Stimulated activated memory B cell treated with anti-CD40 and anti-IgM and Interleukin-4, amounts not matched to agents 10 μg/mL and 1 μg/mL and 100 μg/mL, for 72 hours (primary cell): Measurements from ENCODE around the gene TOPORS.
A peak's percentile ranks its signal among the peaks of the same experiment; 100 is the strongest.
"Not testable (repeated sequence)": the region's sequence is repeated elsewhere in the genome, so short reads cannot be mapped to it uniquely, and the experiment has no call there.

Source experiments
- ATAC-seq: fragments of 150-1000 bp; cut with Tn5 transposase; 2 replicates; pipeline ENCODE4 v1.10.0; 2021
- H3K27ac Mint-ChIP-seq: one replicate; pipeline ENCODE4 v1.8.0; 2022; ENCODE audit warnings: mild to moderate bottlenecking, mixed read lengths
- H3K27me3 Mint-ChIP-seq: one replicate; pipeline ENCODE4 v1.8.0; 2022; ENCODE audit warnings: mixed read lengths
- H3K36me3 Mint-ChIP-seq: one replicate; pipeline ENCODE4 v1.8.0; 2022; ENCODE audit warnings: mixed read lengths
- H3K4me1 Mint-ChIP-seq: one replicate; pipeline ENCODE4 v1.8.0; 2022; ENCODE audit warnings: mixed read lengths
- H3K4me3 Mint-ChIP-seq: one replicate; pipeline ENCODE4 v1.8.0; 2022; ENCODE audit warnings: mild to moderate bottlenecking, moderate library complexity, mixed read lengths
- H3K9me3 Mint-ChIP-seq: one replicate; pipeline ENCODE4 v1.8.0; 2022; ENCODE audit warnings: mixed read lengths

TOPORS gene

GRCh38 chr9:32552172-32552872, at the start of gene TOPORS, which contains the start of gene SMIM27:
TSS of gene TOPORS (minus strand) at chr9:32552586. CDS start at chr9:32552436, 150 bp downstream.
TSS of gene SMIM27 (plus strand) at chr9:32552327. CDS start at chr9:32552435, 108 bp downstream.
- peaks cover 37% of the 10 kb centered on the region for H3K4me1 Mint-ChIP-seq

GRCh38 chr9:32599021-32599420, 46.6 kb upstream of the TOPORS start:
- H3K27me3 Mint-ChIP-seq, H3K27ac Mint-ChIP-seq, H3K9me3 Mint-ChIP-seq, ATAC-seq, H3K36me3 Mint-ChIP-seq, H3K4me3 Mint-ChIP-seq: not testable (repeated sequence)
- H3K4me1 Mint-ChIP-seq, result peaks cover 20% of the 10 kb centered on the region

More at GRCh38 chr9:32552172-32552872, at the start of gene TOPORS, which contains the start of gene SMIM27:
- H3K27ac Mint-ChIP-seq, result peak within 1 kb of the TSS; percentile 98
- peak within 1 kb of the TSS; percentile 94 for H3K4me3 Mint-ChIP-seq
- H3K36me3 Mint-ChIP-seq, result peaks cover 6% of the 10 kb centered on the region
- no peaks in the 10 kb centered on the region for H3K9me3 Mint-ChIP-seq
- no peaks in the 10 kb centered on the region for H3K27me3 Mint-ChIP-seq
- ATAC-seq, result peak; percentile 89

- no peak overlapping the region for H3K4me3 Mint-ChIP-seq
- peaks cover 12% of the 10 kb centered on the region for H3K4me1 Mint-ChIP-seq
- no peak for ATAC-seq
- H3K9me3 Mint-ChIP-seq, result peaks cover 5% of the 10 kb centered on the region
- no peaks in the 10 kb centered on the region for H3K27me3 Mint-ChIP-seq
- no peaks in the 10 kb centered on the region for H3K36me3 Mint-ChIP-seq
- H3K27ac Mint-ChIP-seq, result no peak overlapping the region
These were observed 44.5 kb upstream of the TOPORS start for GRCh38 chr9:32596936-32597335.

GRCh38 chr9:32596096-32596865, 43.9 kb upstream of the TOPORS start:
- Mint-ChIP-seq H3K27me3 (peaks cover 2% of the 10 kb centered on the region), H3K9me3 (peaks cover 5% of the 10 kb centered on the region), H3K4me3 (no peak overlapping the region), H3K4me1 (peaks cover 12% of the 10 kb centered on the region), H3K27ac (no peak overlapping the region), H3K36me3 (no peaks in the 10 kb centered on the region)
- ATAC-seq, result no peak

GRCh38 chr9:32590898-32591297, 38.5 kb upstream of the TOPORS start:
- peaks cover 35% of the 10 kb centered on the region for H3K27me3 Mint-ChIP-seq
- no peaks in the 10 kb centered on the region for H3K4me1 Mint-ChIP-seq
- H3K27ac Mint-ChIP-seq, result no peak overlapping the region
- no peaks in the 10 kb centered on the region for H3K9me3 Mint-ChIP-seq
- no peak for ATAC-seq
- no peak overlapping the region for H3K4me3 Mint-ChIP-seq
- no peaks in the 10 kb centered on the region for H3K36me3 Mint-ChIP-seq

GRCh38 chr9:32590476-32590875, 38.1 kb upstream of the TOPORS start:
- H3K9me3 Mint-ChIP-seq, result no peaks in the 10 kb centered on the region
- ATAC-seq, result no peak
- no peak overlapping the region for H3K4me3 Mint-ChIP-seq
- H3K27me3 Mint-ChIP-seq, result peaks cover 39% of the 10 kb centered on the region
- H3K27ac Mint-ChIP-seq, result no peak overlapping the region
- no peaks in the 10 kb centered on the region for H3K36me3 Mint-ChIP-seq
- no peaks in the 10 kb centered on the region for H3K4me1 Mint-ChIP-seq

- Mint-ChIP-seq H3K4me1 (no peaks in the 10 kb centered on the region), H3K27me3 (peaks cover 41% of the 10 kb centered on the region), H3K36me3 (no peaks in the 10 kb centered on the region), H3K9me3 (no peaks in the 10 kb centered on the region), H3K4me3 (no peak overlapping the region), H3K27ac (no peak overlapping the region)
- no peak for ATAC-seq
These were observed 36.8 kb upstream of the TOPORS start for GRCh38 chr9:32589083-32589723.

- Mint-ChIP-seq H3K4me1 (no peaks in the 10 kb centered on the region), H3K36me3 (no peaks in the 10 kb centered on the region), H3K9me3 (no peaks in the 10 kb centered on the region), H3K4me3 (no peak overlapping the region), H3K27ac (no peak overlapping the region), H3K27me3 (peaks cover 41% of the 10 kb centered on the region)
- no peak for ATAC-seq
These were observed 35.5 kb upstream of the TOPORS start for GRCh38 chr9:32587901-32588300.

GRCh38 chr9:32584784-32585183, 32.4 kb upstream of the TOPORS start:
- ATAC-seq, result no peak
- Mint-ChIP-seq H3K9me3 (no peaks in the 10 kb centered on the region), H3K4me1 (peaks cover 7% of the 10 kb centered on the region), H3K27me3 (peaks cover 41% of the 10 kb centered on the region), H3K27ac (no peak overlapping the region), H3K36me3 (no peaks in the 10 kb centered on the region), H3K4me3 (no peak overlapping the region)

- peaks cover 7% of the 10 kb centered on the region for H3K4me1 Mint-ChIP-seq
These were observed 29.2 kb upstream of the TOPORS start for GRCh38 chr9:32581512-32582143.

GRCh38 chr9:32580631-32581300, 28.4 kb upstream of the TOPORS start:
- Mint-ChIP-seq H3K4me3 (no peak overlapping the region), H3K36me3 (no peaks in the 10 kb centered on the region), H3K9me3 (no peaks in the 10 kb centered on the region), H3K27me3 (peaks cover 36% of the 10 kb centered on the region), H3K27ac (no peak overlapping the region), H3K4me1 (peaks cover 7% of the 10 kb centered on the region)
- no peak for ATAC-seq

More at GRCh38 chr9:32581512-32582143, 29.2 kb upstream of the TOPORS start:
- Mint-ChIP-seq H3K4me3 (no peak overlapping the region), H3K9me3 (no peaks in the 10 kb centered on the region), H3K27ac (no peak overlapping the region), H3K36me3 (no peaks in the 10 kb centered on the region), H3K27me3 (peaks cover 42% of the 10 kb centered on the region)
- no peak for ATAC-seq

- ATAC-seq, result no peak
- Mint-ChIP-seq H3K9me3 (no peaks in the 10 kb centered on the region), H3K36me3 (no peaks in the 10 kb centered on the region), H3K4me3 (no peak overlapping the region), H3K27ac (no peak overlapping the region), H3K4me1 (peaks cover 7% of the 10 kb centered on the region), H3K27me3 (peaks cover 31% of the 10 kb centered on the region)
These were observed 27.4 kb upstream of the TOPORS start for GRCh38 chr9:32579706-32580331.

GRCh38 chr9:32578976-32579375, 26.6 kb upstream of the TOPORS start:
- no peak overlapping the region for H3K27ac Mint-ChIP-seq
- H3K27me3 Mint-ChIP-seq, result peaks cover 31% of the 10 kb centered on the region
- no peaks in the 10 kb centered on the region for H3K9me3 Mint-ChIP-seq
- no peak for ATAC-seq
- H3K4me1 Mint-ChIP-seq, result peaks cover 7% of the 10 kb centered on the region
- H3K36me3 Mint-ChIP-seq, result no peaks in the 10 kb centered on the region
- H3K4me3 Mint-ChIP-seq, result no peak overlapping the region

- no peak overlapping the region for H3K4me3 Mint-ChIP-seq
- H3K36me3 Mint-ChIP-seq, result no peaks in the 10 kb centered on the region
These were observed 24.9 kb upstream of the TOPORS start for GRCh38 chr9:32577316-32577715.

More at GRCh38 chr9:32577316-32577715, 24.9 kb upstream of the TOPORS start:
- Mint-ChIP-seq H3K27me3 (peaks cover 31% of the 10 kb centered on the region), H3K9me3 (no peaks in the 10 kb centered on the region), H3K27ac (no peak overlapping the region), H3K4me1 (peaks cover 14% of the 10 kb centered on the region)
- ATAC-seq, result no peak
